ENCODE data around the gene HLA-DMB.

DNA sequence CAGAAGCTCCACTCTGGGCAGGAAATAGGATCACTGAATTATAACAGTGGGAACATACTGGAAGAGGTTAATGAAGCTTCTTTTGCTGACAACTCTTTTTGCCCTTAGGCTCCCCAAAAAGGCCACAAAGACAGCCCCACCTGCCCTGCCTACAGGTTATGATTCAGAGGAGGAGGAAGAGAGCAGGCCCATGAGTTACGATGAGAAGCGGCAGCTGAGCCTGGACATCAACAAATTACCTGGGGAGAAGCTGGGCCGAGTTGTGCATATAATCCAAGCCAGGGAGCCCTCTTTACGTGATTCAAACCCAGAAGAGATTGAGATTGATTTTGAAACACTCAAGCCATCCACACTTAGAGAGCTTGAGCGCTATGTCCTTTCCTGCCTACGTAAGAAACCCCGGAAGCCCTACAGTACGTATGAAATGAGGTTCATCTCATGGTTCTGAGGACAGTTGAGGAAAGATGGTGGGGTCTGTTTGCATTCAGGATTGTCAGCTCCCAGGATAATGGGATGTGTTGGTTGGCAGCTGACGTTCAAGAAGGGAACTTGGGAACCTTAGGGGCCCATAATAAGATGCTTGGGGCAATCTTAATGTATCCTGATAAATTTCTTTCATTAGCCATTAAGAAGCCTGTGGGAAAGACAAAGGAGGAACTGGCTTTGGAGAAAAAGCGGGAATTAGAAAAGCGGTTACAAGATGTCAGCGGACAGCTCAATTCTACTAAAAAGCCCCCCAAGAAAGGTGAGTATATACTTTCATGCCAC, 39.1 kb upstream of the HLA-DMB start:
- TF ChIP-seq, protein P1, sequence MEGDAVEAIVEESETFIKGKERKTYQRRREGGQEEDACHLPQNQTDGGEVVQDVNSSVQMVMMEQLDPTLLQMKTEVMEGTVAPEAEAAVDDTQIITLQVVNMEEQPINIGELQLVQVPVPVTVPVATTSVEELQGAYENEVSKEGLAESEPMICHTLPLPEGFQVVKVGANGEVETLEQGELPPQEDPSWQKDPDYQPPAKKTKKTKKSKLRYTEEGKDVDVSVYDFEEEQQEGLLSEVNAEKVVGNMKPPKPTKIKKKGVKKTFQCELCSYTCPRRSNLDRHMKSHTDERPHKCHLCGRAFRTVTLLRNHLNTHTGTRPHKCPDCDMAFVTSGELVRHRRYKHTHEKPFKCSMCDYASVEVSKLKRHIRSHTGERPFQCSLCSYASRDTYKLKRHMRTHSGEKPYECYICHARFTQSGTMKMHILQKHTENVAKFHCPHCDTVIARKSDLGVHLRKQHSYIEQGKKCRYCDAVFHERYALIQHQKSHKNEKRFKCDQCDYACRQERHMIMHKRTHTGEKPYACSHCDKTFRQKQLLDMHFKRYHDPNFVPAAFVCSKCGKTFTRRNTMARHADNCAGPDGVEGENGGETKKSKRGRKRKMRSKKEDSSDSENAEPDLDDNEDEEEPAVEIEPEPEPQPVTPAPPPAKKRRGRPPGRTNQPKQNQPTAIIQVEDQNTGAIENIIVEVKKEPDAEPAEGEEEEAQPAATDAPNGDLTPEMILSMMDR (IDR thresholded peaks at IDR 0.05) = no peak
- TF ChIP-seq POLR2AphosphoS5 (IDR thresholded peaks at IDR 0.05) (no peak), POLR2A (IDR thresholded peaks at IDR 0.05; ENCODE audit: low read depth) (no peak), EP300 (IDR thresholded peaks at IDR 0.05) (no peak)

Measured in esophagus muscularis mucosa (tissue), 4 donors.